HepG2 (cell line): ENCODE measurements around the gene MYBPC3.

ENCODE experiments used
- ATAD3A ChIP-seq: sonication (generic); formaldehyde crosslinking; IDR thresholded peaks from 2 replicates; pipeline ENCODE4 v1.4.0; 2020; ENCODE audit warnings: missing genetic modification reagents
- BRCA1 ChIP-seq: sonication (generic); formaldehyde crosslinking; IDR thresholded peaks from 2 replicates; pipeline ENCODE4 v1.4.0; 2020; ENCODE audit warnings: missing genetic modification reagents
- KLF16 ChIP-seq, 2 experiments: sonication (generic) in 1 of 2; formaldehyde crosslinking in 1 of 2; IDR thresholded peaks; 2 replicates each; pipeline versions ENCODE4 v1.6.1 to v1.8.0; 2016 to 2023; ENCODE audit warnings: missing genetic modification reagents in 2 of 2, missing compliant biosample characterization in 1 of 2
- NR3C1 ChIP-seq: sonication (generic); formaldehyde crosslinking; IDR thresholded peaks from 2 replicates; pipeline ENCODE4 v1.4.0; 2020; ENCODE audit warnings: missing genetic modification reagents
- REST ChIP-seq, 2 experiments: IDR thresholded peaks; 2 replicates each; pipeline ENCODE4 v1.6.1; 2011 to 2012; ENCODE audit warnings: low read length in 2 of 2, borderline replicate concordance in 1 of 2, low read depth in 1 of 2, mild to moderate bottlenecking in 1 of 2, moderate library complexity in 1 of 2
- TCF12 ChIP-seq, 2 experiments: fragments of 450-650 bp in 1 of 2; sonication (generic) in 1 of 2; formaldehyde crosslinking in 1 of 2; IDR thresholded peaks; 2 replicates each; pipeline versions ENCODE4 v1.6.1 to v1.8.0; 2017 to 2022; ENCODE audit warnings: antibody characterized with exemption in 1 of 2, mild to moderate bottlenecking in 1 of 2, missing genetic modification reagents in 1 of 2, moderate library complexity in 1 of 2
- TFDP2 ChIP-seq: sonication (generic); formaldehyde crosslinking; IDR thresholded peaks from 2 replicates; pipeline ENCODE4 v1.4.0; 2020; ENCODE audit warnings: missing genetic modification reagents
- YY1 ChIP-seq: IDR thresholded peaks from 2 replicates; pipeline ENCODE4 v1.6.1; 2011; ENCODE audit warnings: low read length, low read depth, moderate library complexity, mild to moderate bottlenecking; ENCODE audit not compliant: insufficient read depth, insufficient replicate concordance
- ZFX ChIP-seq: sonication (generic); formaldehyde crosslinking; IDR thresholded peaks from 2 replicates; pipeline ENCODE4 v1.4.0; 2020; ENCODE audit warnings: mild to moderate bottlenecking, low read depth, missing genetic modification reagents, moderate library complexity
- ZNF678 ChIP-seq: sonication (generic); formaldehyde crosslinking; IDR thresholded peaks from 2 replicates; pipeline ENCODE4 v1.4.0; 2020; ENCODE audit warnings: mild to moderate bottlenecking, missing genetic modification reagents
- TF ChIP-seq, protein P1 (sequence below): sonication (generic); formaldehyde crosslinking; IDR thresholded peaks from 2 replicates; pipeline ENCODE4 v1.4.0; 2020; ENCODE audit warnings: missing genetic modification reagents
- TF ChIP-seq, protein P2 (sequence below): sonication (generic); formaldehyde crosslinking; IDR thresholded peaks from 2 replicates; pipeline ENCODE4 v1.5.0; 2020; ENCODE audit warnings: mild to moderate bottlenecking, missing genetic modification reagents, moderate library complexity
- TF ChIP-seq, protein P3 (sequence below): sonication (generic); formaldehyde crosslinking; IDR thresholded peaks from 2 replicates; pipeline ENCODE4 v1.4.0; 2020; ENCODE audit warnings: missing genetic modification reagents, borderline replicate concordance

DNA sequence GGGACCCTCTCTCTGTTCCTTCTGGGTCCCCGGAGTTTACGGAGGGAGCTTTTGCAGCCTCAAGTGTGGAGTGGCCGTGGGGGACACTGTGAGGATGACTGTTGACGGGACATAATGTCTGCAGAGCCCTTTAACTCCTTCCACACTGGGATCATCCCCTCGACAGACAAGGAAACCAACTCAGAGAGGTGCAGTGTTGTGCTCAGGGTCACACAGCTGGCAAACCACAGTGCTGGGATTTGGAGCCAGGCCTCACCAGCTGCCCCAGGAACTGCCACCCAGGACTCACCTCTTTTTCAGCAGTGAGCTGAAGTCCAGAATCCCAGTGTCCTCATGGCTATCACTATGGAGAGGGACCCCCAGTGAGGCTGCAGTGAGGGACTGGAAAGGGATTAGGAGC lies 5.4 kb downstream of the MYBPC3 start:
- no peak for TF ChIP-seq YY1
- no peak for TF ChIP-seq ATAD3A
- TF ChIP-seq, protein P1, sequence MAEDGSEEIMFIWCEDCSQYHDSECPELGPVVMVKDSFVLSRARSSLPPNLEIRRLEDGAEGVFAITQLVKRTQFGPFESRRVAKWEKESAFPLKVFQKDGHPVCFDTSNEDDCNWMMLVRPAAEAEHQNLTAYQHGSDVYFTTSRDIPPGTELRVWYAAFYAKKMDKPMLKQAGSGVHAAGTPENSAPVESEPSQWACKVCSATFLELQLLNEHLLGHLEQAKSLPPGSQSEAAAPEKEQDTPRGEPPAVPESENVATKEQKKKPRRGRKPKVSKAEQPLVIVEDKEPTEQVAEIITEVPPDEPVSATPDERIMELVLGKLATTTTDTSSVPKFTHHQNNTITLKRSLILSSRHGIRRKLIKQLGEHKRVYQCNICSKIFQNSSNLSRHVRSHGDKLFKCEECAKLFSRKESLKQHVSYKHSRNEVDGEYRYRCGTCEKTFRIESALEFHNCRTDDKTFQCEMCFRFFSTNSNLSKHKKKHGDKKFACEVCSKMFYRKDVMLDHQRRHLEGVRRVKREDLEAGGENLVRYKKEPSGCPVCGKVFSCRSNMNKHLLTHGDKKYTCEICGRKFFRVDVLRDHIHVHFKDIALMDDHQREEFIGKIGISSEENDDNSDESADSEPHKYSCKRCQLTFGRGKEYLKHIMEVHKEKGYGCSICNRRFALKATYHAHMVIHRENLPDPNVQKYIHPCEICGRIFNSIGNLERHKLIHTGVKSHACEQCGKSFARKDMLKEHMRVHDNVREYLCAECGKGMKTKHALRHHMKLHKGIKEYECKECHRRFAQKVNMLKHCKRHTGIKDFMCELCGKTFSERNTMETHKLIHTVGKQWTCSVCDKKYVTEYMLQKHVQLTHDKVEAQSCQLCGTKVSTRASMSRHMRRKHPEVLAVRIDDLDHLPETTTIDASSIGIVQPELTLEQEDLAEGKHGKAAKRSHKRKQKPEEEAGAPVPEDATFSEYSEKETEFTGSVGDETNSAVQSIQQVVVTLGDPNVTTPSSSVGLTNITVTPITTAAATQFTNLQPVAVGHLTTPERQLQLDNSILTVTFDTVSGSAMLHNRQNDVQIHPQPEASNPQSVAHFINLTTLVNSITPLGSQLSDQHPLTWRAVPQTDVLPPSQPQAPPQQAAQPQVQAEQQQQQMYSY = no peak
- TF ChIP-seq REST (IDR thresholded peaks at IDR 0.05; ENCODE audit: borderline replicate concordance in 1 of 2, low read depth in 1 of 2, low read length in 2 of 2) = no peak
- no peak for TF ChIP-seq ZFX (CRISPR knock-in tag)
- no peak for TF ChIP-seq KLF16 (CRISPR knock-in tag; IDR thresholded peaks at IDR 0.05)
- TF ChIP-seq NR3C1 (CRISPR knock-in tag) = no peak
- TF ChIP-seq, protein P2, sequence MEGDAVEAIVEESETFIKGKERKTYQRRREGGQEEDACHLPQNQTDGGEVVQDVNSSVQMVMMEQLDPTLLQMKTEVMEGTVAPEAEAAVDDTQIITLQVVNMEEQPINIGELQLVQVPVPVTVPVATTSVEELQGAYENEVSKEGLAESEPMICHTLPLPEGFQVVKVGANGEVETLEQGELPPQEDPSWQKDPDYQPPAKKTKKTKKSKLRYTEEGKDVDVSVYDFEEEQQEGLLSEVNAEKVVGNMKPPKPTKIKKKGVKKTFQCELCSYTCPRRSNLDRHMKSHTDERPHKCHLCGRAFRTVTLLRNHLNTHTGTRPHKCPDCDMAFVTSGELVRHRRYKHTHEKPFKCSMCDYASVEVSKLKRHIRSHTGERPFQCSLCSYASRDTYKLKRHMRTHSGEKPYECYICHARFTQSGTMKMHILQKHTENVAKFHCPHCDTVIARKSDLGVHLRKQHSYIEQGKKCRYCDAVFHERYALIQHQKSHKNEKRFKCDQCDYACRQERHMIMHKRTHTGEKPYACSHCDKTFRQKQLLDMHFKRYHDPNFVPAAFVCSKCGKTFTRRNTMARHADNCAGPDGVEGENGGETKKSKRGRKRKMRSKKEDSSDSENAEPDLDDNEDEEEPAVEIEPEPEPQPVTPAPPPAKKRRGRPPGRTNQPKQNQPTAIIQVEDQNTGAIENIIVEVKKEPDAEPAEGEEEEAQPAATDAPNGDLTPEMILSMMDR (CRISPR knock-in tag) = no peak
- TF ChIP-seq TFDP2 = no peak
- no peak for TF ChIP-seq ZNF678 (CRISPR knock-in tag)
- TF ChIP-seq, protein P3, sequence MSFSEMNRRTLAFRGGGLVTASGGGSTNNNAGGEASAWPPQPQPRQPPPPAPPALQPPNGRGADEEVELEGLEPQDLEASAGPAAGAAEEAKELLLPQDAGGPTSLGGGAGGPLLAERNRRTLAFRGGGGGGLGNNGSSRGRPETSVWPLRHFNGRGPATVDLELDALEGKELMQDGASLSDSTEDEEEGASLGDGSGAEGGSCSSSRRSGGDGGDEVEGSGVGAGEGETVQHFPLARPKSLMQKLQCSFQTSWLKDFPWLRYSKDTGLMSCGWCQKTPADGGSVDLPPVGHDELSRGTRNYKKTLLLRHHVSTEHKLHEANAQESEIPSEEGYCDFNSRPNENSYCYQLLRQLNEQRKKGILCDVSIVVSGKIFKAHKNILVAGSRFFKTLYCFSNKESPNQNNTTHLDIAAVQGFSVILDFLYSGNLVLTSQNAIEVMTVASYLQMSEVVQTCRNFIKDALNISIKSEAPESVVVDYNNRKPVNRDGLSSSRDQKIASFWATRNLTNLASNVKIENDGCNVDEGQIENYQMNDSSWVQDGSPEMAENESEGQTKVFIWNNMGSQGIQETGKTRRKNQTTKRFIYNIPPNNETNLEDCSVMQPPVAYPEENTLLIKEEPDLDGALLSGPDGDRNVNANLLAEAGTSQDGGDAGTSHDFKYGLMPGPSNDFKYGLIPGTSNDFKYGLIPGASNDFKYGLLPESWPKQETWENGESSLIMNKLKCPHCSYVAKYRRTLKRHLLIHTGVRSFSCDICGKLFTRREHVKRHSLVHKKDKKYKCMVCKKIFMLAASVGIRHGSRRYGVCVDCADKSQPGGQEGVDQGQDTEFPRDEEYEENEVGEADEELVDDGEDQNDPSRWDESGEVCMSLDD (CRISPR knock-in tag) = no peak
- TF ChIP-seq BRCA1 (CRISPR knock-in tag) = no peak
- no peak for TF ChIP-seq TCF12 (IDR thresholded peaks at IDR 0.05)
- no peak for TF ChIP-seq TCF12 (CRISPR knock-in tag; IDR thresholded peaks at IDR 0.05)
